DMS153 (cell line): ENCODE data around the gene ST14.
"Not testable (repeated sequence)": the region's sequence is repeated elsewhere in the genome, so short reads cannot be mapped to it uniquely, and the experiment has no call there.

Experiments
- DNase-seq: peaks from one replicate; lab custom pipeline; 2025; lab: John Stamatoyannopoulos, UW

ST14 gene

GRCh38 chr11:130189492-130190210 is 30.1 kb downstream of the ST14 start:
- no peak for DNase-seq

DNA sequence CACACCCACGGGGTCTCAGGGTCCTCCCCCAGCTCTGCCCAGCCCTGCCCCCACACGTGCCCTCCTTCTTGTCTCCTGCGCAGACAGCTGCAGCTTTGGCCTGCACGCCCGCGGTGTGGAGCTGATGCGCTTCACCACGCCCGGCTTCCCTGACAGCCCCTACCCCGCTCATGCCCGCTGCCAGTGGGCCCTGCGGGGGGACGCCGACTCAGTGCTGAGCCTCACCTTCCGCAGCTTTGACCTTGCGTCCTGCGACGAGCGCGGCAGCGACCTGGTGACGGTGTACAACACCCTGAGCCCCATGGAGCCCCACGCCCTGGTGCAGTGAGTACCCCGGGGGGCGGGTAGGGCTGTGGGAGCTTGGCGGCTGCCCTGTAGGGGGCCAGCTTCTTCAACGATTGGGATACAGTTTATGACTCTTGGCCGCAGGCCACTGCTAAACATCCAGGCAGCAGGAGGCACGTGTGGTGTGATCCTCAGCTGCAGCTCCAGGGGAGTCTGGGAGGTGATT is 30.8 kb downstream of the ST14 start:
- no peak for DNase-seq

- DNase-seq, result no peak
Observed at GRCh38 chr11:130191896-130192295, 32.3 kb downstream of the ST14 start.

GRCh38 chr11:130192845-130193267 is 33.3 kb downstream of the ST14 start:
- DNase-seq, result no peak

GRCh38 chr11:130193551-130193950 is 34.0 kb downstream of the ST14 start:
- not testable (repeated sequence) for DNase-seq

DNA sequence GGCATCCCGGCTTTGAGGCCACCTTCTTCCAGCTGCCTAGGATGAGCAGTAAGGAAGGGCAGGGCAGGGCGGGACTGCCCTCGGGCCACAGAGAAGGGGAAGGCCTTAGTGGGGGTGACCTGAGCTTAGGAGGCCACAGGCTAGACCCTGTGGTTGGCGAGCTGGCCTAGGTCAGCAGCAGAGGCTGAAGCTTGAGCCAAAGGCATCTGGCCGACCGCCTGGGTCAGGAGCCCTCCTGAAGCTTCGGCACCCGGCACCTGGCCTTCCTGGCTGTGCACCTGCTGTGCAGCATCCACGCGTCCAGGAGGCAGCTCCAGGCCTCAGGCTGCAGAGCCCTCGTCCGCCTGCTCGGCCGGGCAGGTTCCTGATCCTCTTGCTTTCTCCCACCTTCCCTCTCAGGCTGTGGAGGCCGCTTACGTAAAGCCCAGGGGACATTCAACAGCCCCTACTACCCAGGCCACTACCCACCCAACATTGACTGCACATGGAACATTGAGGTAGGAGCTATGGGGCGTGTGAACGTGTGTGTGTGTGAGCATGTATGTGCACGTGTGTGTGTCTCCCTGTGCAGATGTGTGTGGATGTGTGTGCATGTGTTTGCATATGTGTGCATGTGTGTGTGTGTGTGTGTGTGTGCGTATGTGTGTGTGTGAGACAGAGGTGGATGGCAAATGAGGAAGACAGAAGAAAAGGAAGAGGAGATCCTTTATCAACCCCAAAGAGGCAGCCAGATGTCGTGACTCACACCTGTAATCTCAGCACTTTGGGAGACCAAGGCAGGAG is 34.9 kb downstream of the ST14 start:
- no peak for DNase-seq

DNA sequence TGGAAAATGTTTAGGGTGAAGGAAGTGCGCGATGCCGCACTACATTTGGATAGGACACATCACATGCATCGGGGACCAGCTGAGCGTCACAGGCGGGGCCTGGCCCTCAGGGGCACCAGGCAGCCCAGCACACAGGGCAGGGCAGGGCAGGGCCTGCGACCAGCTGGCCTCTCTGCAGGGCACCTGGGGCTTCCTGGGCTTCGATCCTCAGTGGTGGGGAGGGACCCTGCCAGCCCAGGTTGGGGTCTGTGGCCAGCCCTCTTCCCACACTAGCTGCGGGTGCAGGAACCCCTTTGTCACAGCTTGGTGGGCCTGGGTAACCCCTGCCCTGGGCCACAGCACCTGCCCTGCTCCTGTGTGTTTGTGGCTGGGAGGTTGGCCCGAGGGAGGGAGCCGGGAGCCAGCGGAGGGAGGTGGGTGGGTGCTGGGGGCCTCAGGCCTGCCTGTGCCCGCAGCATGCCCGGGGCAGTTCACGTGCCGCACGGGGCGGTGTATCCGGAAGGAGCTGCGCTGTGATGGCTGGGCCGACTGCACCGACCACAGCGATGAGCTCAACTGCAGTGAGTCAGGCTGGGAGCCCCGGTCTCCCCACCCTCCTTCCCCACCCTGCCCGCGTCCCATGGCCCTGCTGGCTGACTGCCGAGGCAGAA is 37.9 kb downstream of the ST14 start:
- no peak for DNase-seq

- DNase-seq, result no peak
Observed at GRCh38 chr11:130198292-130198691, 38.7 kb downstream of the ST14 start.

DNA sequence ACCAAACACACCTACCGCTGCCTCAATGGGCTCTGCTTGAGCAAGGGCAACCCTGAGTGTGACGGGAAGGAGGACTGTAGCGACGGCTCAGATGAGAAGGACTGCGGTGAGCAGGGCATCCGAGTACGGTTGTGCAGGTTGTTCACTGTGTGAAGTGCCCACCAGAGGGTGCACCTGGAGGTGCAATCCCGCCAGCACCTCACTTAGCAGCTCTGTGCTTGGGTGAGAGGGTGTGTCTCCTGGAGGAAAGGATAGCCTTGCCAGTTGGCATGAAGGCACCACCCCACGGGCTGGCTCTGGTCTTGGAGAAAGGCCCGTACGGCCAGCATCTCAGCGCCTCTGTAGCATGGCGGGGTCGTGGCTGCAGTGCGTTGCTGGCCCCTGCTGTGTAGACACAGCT is 39.4 kb downstream of the ST14 start:
- DNase-seq, result no peak

GRCh38 chr11:130199792-130200191 is 40.2 kb downstream of the ST14 start:
- DNase-seq, result no peak

DNA sequence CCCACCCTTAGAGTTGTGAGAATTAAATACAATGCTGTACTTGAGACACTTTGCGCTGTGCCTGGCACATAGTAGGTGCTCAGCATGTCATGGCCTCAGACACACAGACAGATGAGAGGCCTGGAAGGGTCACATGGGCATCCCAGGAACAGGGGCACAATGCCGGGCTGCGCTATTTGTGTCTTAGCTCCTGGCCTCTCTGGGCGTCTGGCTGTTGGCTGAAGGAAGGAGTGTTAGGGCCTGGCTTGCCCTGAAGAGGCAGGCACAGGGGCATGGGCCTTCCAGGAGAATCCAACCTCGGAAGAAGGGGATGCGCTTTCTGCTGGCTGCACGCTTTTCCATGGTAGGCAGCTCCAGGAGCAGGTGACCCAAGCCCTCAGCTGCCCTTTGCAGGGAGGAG is 41.4 kb downstream of the ST14 start:
- DNase-seq, result no peak

DNA sequence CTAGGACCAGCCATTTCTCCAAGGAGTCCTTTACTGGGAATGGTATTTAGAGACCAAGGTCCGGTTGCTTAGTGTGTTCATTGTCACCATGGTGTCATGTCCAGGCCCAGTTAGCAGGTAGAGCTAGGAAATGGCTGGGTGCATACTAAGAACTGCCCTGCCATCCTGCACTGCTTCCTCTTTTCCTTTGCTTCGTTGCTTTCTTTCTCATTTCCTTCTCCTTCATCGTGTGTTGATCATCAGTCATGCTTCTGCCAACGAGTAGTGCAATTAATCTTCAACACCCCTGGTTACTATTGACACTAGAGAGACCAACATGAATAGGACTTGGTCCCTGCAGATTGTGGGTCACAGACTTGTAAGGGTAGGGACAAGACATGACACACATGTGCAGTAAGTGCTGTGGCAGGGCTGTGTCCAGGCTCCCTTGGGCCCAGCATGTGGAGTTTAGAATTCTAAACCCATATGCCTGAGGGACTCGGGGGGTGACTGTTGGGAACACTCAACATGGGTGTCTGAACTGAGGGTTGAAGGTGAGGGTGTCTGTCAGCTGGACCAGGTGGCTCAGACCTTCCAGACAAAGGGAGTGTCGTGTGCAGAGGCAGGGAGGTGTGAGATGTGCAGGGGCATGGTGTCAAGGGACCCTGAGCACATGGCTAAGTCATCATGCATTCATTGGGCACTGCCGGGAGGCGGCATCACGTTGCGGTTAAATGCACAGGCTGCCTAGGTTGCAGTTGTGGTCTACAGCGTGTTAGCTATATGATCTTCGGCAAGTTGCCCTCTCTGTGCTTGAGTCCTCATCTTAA is 42.6 kb downstream of the ST14 start:
- no peak for DNase-seq

DNA sequence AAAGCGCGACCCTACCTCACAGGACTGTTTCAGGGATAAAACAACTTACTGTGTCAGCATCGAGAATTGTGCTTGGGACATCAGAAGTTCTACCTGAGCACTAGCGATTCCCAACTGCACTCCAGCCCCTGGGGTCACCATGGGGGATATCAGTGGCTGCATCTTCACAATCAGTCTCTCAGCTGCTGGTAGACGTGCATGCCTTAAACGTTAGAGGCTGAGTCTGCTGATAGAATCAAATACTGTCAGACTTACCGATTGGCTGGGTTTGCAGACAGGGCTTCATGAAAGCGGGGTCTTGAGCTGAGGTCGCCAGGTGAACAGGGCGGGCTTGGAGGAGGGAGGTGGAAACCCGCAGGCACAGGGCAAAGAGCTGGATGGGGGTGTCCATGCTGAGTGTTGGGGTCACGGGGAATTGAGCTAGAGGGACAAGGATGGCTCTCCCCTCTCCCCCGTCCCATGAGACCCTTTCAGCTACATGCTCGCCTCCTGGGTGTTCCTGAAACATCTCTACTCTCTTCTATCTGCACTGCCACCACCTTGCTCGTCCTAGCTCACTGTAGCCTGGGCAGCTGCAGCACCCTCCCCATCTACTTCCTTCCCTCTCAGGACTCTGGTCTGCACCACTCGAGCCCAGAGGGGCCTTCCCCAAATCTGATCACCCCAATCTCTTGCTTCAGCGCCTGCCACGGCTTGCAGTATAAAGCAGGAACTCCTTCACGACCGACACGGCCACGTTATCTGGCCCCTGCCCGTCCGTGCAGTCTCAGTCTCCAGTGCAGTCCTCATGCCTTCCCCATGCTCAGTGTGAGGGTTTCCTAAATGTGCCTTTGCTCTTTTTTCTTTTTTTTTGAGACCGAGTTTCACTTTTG is 43.5 kb downstream of the ST14 start:
- no peak for DNase-seq

DNA sequence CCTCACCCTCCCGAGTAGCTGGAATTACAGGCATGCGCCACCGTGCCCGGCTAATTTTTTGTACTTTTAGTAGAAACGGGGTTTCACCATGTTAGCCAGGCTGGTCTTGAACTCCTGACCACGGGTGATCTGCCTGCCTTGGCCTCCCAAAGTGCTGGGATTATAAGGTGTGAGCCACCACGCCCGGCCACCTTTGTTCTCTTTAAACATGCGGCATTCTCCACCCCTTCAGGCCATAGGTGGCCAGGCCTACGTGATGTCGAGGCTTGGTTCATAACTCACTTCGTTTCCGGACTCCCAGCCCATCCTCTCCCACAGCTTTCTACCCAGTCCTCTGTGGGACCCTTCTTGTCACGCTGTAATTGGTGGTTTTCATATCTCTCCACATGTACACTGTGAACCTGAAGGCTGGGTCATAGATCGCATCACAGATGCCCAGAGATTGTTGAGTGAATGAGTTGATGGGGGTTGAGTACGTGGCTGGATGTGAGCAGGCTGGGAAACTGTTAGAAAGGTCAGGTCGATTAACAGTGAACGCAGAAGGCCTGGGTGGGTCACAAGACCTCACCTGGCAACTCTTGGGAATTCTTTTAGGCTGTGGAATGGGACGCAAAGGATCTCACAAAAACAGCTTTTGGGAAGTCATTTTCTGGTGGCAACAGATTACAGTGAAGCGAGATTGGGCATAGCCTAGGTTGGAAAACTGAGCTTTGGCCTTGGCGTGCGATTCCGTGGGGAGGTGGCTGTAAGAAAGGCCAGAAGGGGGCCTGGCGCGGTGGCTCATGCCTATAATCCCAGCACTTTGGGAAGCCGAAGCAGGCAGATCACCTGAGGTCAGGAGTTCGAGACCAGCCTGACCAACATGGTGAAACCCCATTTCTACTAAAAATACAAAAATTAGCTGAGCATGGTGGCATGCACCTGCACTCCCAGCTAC is 44.5 kb downstream of the ST14 start:
- DNase-seq, result no peak

GRCh38 chr11:130204703-130205095 is 45.1 kb downstream of the ST14 start:
- no peak for DNase-seq

- no peak for DNase-seq
Observed at GRCh38 chr11:130206141-130206540, 46.6 kb downstream of the ST14 start.

DNA sequence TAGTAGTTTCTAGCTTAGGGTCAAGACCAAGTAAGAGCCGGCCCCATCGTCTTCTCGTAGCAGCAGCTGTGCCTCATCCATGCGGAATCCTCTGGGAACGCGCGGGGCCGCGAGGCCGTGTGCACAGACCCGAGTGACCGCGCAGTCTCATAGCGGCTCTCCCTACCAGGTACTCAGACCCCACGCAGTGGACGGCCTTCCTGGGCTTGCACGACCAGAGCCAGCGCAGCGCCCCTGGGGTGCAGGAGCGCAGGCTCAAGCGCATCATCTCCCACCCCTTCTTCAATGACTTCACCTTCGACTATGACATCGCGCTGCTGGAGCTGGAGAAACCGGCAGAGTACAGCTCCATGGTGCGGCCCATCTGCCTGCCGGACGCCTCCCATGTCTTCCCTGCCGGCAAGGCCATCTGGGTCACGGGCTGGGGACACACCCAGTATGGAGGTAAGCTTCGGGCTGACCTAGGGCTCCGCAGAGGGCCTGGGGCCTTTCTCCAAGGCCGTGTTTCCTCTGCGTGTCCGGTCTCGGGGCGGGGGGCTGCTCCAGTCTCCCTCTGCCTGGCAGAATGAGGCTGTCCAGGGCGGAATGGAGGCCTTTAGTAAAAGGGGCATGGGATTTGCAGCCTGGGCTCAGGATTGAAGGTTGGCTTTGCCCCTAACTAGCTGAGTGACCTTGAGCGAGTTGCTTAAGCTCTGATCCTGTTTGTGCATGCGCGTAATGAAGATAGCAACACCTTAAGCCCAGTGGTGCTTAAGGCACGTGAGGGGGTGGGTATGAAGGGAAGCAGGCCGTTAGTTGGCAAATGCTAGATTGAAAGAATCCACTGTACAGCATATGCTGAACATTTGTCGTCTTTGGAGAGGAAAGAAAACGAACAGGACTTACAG is 48.9 kb downstream of the ST14 start:
- DNase-seq, result no peak

DNA sequence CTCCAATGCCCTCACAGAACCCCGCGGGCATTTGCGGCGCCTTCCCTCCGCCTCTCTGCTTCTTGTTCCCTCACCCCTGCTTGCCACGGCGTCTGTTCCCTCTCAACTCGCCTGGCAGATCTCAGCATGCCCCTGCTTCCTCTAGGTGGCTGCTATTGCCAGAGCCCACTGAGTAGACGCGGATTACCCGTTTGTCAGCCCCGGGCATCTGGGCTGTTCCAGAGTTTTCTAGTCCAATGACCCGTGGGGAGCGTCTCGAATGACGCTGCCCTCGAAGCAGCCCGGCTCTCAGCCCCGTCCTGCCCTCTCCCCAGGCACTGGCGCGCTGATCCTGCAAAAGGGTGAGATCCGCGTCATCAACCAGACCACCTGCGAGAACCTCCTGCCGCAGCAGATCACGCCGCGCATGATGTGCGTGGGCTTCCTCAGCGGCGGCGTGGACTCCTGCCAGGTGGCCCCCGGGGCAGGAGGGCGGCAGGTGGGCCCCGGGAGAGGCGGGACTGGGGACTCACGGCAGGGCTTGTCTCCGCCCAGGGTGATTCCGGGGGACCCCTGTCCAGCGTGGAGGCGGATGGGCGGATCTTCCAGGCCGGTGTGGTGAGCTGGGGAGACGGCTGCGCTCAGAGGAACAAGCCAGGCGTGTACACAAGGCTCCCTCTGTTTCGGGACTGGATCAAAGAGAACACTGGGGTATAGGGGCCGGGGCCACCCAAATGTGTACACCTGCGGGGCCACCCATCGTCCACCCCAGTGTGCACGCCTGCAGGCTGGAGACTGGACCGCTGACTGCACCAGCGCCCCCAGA is 49.7 kb downstream of the ST14 start:
- no peak for DNase-seq
